GM23338 (cell line): ENCODE results near the gene TPK1.

Source experiments
- EZH2 ChIP-seq: fragments of 200-600 bp; sonication (generic); IDR thresholded peaks from one replicate; pipeline ENCODE4 v1.8.0; 2017; ENCODE audit warnings: antibody characterized with exemption, mild to moderate bottlenecking, low read depth; ENCODE audit not compliant: unreplicated experiment
- POLR2AphosphoS5 ChIP-seq: IDR thresholded peaks from 2 replicates; pipeline ENCODE4 v1.6.1; 2016; ENCODE audit warnings: antibody characterized with exemption, low read depth
- TF ChIP-seq, protein P1 (sequence below), 2 experiments: fragments of 200-600 bp in 1 of 2; sonication (generic) in 1 of 2; conservative IDR thresholded peaks; 2 replicates each; pipeline versions ENCODE4 v1.5.1 to v1.6.1; 2016 to 2017; ENCODE audit warnings: antibody characterized with exemption in 2 of 2, low read depth in 2 of 2, mild to moderate bottlenecking in 2 of 2, moderate library complexity in 1 of 2

DNA sequence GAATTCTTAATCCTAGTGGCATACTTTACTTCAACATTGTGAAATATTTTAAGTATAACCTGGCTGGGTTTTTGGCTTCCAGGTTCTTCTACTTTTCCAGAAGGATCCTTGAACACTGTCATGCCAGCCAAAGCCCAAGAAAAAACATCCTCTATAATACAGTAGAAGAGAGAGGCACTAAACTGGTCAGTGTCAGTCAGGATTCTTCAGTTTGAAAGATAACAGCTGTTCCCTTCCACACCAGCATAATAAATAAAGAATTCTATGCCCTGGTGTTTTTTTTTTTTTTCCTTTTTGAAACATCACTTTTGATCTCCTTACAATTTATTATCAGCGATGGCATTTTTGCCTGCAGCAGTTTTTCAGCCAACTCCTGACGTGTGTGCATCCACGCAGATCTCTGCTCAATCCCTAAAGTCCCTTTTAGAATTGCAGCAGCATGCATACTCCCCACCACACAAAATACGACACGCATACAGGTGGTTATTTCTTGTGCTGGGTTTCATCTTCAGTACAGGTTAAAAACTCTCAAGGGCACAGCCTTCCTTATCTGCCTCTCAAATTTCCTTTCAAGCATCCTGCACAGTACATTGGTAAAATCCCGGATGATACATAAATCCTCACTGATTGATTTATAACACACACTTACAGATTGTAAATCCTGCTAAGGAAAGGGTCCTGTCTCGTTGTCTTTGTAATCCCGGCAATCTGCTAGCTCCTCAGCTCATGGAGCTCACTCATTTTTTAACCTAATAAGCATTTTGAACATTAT is 100.2 kb downstream of the TPK1 start:
- TF ChIP-seq, protein P1, sequence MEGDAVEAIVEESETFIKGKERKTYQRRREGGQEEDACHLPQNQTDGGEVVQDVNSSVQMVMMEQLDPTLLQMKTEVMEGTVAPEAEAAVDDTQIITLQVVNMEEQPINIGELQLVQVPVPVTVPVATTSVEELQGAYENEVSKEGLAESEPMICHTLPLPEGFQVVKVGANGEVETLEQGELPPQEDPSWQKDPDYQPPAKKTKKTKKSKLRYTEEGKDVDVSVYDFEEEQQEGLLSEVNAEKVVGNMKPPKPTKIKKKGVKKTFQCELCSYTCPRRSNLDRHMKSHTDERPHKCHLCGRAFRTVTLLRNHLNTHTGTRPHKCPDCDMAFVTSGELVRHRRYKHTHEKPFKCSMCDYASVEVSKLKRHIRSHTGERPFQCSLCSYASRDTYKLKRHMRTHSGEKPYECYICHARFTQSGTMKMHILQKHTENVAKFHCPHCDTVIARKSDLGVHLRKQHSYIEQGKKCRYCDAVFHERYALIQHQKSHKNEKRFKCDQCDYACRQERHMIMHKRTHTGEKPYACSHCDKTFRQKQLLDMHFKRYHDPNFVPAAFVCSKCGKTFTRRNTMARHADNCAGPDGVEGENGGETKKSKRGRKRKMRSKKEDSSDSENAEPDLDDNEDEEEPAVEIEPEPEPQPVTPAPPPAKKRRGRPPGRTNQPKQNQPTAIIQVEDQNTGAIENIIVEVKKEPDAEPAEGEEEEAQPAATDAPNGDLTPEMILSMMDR (conservative IDR thresholded peaks at IDR 0.05; ENCODE audit: low read depth in 2 of 2) = no peak
- TF ChIP-seq POLR2AphosphoS5 (no peak), EZH2 (no peak)
